ENCODE data around the gene CAPN8.

CAPN8 gene

DNA sequence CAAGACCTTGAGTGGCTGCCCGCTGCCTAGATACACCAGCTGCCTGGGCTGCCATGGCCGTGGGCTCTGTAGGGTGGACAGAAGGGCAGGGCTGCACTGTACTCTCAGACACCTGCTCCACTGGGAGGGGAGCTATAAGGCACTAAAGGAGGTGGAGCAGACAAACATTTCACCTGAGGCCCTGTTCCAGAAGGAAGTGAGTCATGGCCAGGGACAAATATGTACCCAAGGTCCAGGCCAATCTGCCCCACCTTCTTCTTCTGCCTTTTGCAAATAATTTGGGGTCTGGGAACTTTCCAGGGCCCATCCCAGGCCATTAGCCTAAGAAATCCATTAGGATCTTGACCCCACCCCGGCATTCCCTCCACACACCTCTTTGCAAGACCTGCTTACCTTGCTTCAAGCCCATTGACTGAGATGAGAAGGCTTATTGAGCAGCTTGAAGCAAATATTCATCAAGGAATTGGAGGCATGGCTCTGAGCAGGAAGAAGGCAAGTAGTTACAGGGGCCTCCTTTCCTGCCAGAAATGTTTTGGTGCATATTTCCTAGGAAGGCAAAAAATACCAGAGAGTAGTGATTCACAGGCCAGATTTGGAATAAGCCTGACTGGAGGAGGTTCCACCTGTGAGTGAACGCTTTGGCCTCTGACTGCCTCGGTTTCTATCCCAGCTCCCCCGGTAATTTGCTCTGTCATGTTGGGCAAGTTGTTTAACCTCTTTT is at the start of gene CAPN8:
TSS of gene CAPN8 (minus strand) at position 110 of the 721 bp plus-strand sequence. CDS start at position 55, 55 bp downstream.
- DNase-seq, result no peak

DNA sequence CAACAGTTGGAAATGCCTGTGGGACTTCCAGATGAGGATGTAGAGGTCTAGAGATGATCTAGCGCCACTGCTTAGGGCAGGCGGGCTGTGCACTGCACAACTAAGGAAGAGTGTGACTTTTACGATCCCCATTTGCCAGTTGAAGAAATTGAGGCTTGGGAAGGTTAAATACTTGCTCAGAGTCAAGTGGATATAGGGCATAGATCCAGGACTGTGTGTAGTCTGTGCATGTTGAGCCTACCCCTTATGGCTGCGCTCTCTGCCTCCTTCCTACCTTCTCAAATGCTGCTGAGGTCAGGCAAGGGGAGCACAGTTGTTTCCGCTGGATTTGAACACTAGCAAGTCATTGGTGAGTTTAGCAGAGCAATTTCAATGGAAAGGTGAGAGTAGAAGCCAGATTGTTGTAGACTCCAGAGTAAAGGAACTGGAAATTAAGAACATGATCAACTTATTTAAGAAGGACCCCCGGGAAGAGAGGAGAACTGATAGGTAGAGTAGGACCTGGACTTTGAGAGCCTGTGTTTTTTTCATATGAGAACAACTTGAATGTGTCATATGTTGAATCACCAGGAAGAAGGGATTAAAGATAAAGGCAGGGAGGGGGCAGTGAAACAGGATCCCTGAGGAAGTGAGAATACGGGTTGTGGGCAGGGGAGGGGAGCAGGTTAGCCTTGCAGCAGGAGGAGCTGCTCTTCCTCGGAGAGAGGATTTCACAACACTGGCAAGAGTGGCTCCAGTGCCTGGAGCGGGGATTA is 49.5 kb upstream of the CAPN8 start:
- DNase-seq, result no peak

DNA sequence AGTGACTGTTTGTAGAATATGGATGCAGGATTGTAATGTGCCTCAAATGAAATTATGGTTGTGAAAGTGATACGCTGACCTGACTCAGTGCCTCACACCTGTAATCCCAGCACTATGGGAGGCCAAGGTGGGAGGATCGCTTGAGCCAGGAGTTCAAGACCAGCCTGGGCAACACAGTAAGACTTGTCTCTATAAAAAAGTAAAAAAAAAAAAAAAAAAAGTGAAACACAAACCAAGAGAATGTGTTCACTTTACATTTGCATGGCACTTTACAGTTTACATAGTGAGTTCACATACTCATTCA is 48.9 kb upstream of the CAPN8 start:
- DNase-seq, result no peak

DNA sequence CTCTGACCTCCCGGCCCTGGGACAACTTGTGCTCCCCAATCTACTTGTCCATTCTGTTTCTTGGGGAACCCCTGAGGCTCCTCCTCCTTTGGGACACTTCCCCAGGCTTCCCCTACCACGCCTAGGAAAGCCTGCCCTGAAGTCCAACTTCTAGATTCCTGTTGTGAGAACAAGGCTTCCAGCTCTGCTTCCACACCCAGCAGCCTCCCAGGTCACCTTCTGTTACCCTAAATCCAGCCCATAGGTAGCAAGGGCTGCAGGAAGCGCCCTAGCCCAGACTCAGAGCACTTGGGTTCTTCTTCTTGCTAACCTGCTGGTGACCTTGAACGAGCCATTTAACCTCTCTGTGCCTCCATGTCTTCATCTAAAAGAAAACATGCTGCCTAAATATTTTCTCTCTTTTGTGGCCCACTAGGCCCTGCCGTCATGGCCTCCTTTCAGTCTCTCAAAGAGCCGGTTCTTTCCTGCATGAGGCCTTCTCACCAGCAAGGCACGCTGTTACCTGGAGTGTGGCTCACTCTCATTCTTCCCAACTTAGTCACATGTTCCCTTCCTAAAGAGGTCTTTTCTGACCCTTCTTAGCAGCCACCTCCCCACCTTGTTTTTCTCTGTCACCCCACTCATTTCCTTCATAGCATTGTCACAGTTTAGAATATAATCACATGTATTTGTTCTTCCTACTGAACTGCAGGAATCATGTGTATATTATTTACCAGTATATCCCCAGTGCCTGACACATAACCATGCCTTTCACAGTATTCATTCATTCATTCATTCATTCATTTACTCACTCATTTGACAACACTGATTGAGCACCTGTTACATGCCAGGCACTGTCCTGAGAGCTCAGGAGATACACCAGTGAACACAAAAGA is 48.3 kb upstream of the CAPN8 start:
- no peak for DNase-seq

DNA sequence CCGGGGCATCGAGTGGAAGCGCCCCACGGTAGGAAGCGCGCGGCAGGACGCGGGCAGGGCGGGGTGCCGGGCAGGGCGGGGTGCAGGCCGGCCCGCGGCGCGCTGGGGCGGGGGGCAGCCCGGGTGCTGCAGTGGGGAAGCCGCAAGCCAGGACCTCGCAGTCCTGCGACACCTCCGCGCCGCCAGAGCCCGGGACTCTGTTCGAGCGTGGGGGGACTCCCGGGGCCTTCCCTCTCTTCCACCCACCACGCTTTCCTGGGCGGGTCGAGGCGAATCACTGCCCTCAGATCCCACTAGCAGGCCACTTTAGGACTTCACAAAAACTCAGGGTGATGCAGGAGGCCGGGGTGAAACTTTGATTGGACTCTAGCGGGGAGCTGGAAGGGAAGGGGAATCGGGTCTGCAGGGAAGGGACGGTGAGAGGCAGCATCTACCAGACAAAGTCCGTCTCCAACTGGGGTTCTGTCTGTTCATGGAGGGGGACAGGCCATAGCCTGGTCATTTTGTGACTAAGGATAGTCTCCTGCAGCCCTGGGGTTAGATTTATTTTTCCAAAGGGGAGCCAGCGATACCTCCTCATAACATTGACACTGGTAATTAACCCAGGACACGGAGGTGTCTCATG is 47.5 kb upstream of the CAPN8 start:
- DNase-seq, result peak; percentile 48

DNA sequence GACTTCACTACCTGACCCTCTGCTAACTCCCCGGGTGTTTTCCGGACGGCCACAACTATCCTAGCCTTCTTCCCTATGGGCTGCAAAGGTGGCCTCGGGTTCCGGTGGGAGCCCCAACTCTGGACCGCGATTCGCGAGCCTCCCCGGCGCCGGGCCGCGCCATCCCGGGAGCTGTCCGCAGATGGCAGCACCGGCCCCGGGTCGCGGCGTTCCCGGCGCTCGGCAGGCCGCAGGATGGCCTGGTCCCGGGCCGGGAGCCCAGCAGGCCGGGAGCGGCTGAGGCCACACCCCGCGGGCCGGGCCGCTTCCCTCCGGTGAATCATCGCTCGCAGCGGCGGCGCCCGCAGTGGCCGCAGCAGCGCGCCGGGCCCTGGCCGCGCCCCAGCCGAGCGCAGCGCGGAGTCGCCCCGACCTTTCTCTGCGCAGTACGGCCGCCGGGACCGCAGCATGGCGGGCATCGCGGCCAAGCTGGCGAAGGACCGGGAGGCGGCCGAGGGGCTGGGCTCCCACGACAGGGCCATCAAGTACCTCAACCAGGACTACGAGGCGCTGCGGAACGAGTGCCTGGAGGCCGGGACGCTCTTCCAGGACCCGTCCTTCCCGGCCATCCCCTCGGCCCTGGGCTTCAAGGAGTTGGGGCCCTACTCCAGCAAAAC is 46.8 kb upstream of the CAPN8 start, which contains the start of gene CAPN2:
TSS of gene CAPN2 (plus strand) at position 346 of the 656 bp plus-strand sequence. CDS start at position 448, 102 bp downstream.
- peak; percentile 64 for DNase-seq

DNA sequence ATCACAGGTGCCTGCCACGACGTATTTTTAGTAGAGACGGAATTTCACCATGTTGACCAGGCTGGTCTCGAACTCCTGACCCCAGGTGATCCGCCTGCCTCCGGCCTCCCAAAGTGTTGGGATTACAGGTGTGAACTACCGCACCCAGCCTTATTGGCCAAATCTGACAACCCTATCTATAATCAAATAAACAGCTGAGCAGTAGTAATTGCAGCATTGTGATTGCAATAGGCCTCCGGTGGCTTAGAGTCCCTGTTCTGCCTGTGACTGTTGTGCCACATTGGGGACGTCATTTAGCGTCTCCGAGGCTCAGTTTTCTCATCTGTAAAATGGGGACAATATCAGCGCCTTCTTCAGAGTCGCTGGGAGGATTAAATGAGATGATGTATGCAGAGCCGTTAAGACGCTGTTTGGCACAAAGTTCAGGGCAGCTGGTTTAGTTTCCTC is 46.3 kb upstream of the CAPN8 start:
- no peak for DNase-seq

DNA sequence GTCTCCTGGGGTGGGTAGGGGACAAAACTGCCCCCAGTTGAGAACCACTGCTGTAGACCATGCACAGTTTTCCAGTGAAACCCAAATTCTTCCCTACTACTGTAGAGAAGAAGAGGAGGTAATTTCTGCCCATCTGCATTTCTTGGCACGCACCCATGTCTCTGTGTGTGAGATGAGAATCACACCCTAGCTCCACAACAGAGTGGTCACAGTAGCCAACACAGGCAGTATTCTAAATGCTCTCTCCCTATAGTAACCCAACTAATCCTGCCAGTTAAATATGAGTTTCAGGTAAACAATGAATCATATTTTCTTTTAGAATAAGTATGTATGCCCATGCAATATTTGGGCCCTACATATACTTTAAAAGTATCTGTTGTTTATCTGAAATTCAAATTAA is 45.7 kb upstream of the CAPN8 start:
- DNase-seq, result no peak

DNA sequence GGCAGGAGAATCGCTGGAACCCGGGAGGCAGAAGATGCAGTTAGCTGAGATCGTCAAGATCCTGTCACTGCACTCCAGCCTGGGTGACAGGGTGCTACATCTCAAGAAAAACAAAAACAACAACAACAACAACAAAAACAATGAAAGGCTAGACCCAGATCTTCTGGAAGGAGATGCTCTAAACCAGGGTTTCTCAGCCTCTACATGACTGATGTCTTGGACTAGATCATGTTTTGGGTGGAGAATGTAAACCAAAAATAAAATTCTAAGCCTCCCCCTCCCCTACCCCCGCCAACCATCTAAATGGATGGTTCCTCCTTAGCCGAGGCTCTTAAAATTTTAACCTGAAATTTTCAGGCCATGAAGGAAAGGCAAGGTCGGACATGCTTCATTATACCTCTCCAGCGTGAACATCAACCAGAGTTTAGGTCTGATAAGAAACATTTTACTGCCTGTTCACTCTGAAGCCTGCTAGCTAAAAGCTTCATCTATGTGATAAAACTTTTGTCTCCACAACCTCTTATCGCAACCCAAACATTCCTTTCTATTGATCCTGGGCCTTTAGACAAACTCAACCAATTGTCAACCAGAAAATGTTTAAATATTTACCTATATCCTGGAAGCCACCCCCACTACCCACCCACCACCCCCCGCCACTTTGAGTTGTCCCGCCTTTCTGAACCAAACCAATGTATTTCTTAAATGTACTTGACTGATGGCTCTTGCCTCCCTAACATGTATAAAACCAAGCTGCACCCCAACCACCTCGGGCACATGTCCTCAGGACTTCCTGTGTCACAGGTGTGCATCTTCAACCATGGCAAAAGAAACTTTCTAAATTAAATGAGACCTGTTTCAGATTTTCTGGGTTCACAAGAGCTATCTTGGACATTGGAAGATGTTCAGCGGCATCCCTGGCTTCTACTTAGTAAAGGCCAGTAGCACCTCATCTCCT is 45.0 kb upstream of the CAPN8 start:
- no peak for DNase-seq

DNA sequence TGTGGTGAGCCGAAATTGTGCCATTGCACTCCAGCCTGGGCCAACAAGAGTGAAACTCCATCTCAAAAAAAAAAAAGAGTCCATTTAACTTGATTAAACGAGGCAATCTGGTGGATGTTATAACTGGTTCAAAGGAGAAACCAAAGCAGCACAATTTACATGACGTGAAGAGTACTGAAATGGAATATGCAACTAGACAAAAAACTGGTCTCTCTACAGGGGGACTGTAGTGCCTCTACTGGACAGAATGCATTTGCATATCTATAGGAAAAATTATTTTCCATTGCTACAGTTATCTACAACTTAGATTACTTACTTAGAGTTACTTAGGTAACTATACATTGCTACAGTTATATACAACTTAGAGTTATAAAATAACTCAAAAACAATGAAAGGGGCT is 44.1 kb upstream of the CAPN8 start:
- DNase-seq, result no peak

DNA sequence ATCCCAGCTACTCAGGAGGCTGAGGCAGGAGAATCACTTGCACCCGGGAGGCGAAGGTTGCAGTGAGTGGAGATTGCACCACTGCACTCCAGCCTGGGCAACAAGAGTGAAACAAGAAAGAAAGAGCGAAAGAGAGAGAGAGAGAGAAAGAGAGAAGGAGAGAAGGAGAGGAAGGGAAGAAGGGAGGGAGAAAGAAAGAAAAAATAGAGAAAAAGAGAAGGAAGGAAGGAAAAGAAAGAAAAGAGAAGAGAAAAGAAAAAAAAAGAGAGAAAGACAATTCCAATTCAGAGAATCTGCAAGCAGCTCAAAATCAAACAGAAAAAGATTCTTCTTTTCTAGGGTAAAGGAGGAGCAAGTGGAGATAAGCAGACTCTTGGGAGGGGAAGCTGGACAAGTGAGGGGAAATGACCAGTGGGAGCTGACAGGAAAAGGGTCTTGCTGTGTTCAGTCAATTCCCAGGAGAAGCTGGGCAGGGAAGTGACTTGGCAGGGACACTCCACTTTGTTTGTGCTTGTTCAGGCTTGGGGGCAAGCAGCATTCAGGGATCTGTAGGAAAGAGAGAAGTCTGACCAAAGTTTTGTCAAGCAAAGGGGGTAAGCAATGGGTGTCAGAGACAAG is 43.3 kb upstream of the CAPN8 start:
- no peak for DNase-seq

DNA sequence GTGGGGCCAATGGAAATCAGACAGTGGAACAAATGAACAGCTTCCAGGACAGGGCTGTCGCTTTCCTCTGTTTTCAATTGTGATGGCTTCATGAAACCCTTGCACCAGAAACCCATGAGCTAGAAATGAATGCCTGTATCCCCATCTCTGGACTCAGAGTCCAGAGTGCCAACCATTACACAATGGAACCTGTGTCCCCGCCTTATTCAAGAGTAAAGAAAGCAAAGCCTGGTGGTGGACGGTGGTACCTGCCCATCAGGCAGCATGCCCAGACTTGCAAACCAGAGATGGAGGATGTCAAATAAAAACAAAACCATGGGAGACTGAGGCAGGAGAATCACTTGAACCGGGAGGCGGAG is 42.5 kb upstream of the CAPN8 start:
- DNase-seq, result no peak

DNA sequence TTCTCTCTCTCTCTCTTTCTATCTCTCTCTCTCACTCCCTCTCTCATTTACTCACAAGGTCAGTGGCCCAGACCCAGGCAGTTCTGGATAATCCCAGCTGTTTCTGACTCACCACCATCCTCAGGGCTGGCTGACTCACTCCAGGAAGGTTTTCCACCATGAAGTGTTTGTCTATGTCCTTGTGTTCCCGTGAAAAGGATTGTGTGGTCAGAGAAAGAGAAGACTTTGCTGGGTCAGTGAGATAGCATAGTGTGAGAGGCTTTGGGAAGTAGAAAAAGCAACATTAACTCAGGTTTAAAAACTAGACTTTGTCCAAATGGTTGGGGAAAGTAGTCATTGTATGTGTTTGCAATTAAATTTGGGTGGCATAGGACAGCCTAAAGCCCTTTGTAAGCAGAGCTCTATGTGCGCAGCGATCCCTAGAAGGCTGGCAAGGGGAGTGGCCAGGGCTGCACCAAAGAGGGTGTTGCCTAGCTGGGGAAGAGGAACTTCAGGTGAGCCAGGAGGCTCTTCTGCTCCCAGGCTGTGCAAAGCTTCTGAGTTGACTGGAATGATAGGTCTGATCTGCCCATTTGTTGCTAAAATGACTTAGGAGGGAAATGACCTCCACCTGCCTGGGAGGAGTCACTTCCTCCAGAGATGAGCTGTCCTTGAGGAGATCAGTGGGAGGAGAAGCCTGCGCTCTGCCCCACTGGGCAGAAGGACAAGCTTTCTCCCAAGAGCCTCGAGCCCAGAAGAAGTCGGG is 41.9 kb upstream of the CAPN8 start:
- DNase-seq, result no peak

DNA sequence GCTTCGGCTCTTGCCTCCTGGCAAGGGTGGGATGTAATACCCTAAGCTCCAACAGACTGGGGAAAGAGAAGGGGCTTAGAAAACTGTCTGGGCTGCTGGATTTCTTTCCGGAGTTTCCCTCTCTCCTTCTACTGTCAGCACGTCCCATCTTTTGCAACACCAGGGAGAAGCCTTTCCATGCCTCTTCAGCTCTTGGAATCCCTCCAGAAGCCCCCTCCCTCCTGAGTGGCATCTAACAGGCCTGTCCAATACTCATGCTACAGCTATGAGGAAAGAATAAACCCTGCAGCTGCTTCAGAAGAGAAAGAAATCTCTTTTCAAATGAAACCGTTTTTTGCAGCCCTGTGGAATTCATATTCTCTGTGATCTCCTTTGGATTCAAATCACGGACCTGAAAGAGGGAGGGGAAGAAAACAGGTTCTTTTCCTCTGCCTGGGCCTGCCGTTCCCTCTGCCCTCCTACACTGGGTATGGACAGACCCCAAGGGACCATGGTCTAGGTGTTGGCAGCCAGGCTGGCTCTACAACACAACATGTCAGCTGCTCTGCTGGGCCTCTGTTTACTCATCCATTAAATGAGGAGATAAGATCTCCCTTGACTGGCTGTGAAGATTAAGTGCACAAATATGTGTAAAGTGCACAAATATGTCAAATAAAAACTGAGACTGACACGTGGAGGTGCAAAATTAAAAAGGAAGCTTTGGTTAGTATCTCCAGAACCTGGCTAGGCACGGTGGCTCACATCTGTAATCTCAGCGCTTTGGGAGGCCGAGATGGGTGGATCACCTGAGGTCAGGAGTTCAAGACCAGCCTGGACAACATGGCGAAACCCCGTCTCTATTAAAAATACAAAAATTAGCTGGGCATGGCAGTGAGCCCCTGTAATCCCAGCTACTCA is 40.8 kb upstream of the CAPN8 start:
- no peak for DNase-seq

DNA sequence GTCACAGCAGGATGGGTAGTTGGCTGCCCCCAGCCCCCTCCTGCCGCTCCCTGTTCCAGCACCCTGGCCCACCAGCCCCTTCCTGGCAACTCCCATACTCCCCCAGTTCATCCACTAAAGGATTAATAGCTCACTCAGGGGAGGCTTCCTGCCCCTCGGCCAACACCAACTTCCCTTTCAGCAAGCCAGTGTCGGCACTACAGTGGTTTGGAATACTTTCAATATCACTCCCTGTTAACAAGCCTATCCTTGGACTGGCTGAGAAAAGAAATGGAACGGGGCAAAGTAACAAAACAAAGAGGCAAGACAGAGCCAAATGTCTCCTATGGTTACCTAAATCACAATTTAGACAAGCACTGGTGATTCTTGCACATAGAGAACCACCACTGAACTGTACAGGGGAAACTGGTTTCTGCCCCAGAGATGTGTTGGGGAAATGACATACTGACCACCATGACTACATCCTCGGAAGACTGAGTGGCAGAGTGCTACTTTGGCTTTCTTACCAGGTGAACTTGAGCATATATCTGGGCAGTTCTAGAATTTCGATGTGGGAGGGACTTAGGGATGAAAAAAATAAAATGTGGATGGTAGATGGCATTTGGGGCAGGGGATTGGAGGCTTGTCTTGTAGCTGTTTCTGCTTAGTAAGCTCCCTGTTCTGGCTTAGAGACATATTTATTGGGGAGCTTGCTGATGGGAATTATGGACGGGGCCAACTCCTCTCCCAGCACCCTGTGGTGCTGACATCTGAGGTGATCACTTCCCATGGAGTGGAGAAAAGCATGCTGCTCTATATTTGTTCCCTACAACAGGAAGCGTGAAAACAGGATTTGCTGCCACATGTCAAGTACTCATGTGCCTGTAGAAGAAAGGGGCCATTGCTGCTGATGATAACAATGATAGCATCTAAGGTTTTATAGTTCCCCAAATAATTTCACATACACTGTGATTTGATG is 39.7 kb upstream of the CAPN8 start:
- DNase-seq, result no peak

DNA sequence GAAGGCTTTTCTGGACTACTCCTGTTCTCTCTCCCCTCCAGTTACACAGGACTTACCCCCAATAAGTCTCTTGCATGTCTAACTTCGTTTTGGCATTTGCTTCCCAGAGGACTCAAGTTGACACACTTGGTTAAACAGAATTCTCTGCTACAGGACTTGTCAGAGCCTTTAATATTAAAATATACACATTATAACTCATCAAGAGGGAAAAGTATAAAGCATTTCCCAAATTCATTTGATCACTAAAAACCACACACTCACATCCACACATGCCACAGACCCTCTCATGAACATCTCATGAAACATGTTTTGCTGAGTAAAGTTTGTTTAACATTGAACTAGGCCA is 38.1 kb upstream of the CAPN8 start:
- DNase-seq, result no peak

DNA sequence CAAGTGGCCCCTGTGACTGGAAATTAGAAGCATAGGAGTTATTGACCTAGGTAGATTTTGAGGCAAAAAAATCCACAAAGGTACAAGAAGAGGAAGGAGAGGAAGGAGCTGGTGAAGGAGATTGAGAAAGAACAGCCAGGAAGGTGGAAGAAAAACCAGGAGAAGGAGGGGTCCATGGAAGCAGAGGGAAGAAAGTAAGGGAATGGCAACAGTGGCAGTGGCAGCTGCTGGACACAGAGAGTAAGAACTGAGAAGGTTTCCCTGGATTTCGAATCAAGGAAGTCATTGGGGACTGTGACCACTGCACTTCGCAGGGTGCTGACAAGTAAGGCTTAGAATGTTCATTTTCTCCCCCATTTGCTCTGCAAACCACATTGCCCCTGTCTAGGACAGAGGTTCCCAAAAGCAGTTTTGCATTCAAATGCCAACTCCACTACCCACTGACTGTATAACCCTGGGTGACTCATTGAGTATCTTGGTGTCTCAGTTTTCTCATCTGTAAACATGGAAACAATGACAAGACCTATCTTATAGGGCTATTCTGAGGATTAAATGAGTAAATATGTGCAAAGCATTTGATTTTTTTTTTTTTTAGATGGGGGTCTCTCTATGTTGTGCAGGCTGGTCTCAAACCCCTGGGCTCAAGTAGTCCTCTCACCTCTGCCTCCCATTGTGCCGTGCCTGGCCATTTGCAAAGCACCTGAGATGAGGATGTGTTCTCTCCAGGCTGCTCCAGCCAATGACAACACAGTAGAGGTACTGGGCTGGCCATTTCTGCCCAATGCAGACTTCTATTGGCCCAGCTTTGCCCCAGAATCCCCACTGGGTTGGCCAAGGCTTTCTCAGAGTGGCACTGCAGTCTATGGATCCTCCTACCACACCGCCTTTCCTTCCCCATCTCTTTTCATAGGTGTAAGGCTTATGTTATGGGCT is 37.5 kb upstream of the CAPN8 start:
- no peak for DNase-seq

Measured in CD4-positive, alpha-beta T cell treated with Interleukin-21 for 1 hour (primary cell).